ENCODE measurements around the gene PTPRG.

DNA sequence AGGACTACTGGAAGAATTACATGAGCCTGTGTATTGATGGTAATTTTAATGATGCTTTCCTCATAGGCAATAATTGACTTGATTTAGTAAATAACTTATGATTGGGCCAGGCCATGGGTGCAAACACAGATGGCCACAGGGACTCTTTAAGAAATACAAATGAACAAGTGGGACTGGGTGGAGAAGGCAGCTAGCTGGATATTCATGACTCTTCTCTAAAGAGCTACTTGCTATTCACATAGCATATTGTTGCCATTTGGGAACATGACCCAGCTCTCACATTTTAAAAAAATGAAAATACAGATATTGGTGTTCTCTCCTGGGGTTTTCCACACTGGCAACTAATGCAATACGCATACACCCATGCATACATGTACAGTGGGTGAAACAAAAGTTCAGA is 178.3 kb downstream of the PTPRG start:
- TF ChIP-seq, protein P1, sequence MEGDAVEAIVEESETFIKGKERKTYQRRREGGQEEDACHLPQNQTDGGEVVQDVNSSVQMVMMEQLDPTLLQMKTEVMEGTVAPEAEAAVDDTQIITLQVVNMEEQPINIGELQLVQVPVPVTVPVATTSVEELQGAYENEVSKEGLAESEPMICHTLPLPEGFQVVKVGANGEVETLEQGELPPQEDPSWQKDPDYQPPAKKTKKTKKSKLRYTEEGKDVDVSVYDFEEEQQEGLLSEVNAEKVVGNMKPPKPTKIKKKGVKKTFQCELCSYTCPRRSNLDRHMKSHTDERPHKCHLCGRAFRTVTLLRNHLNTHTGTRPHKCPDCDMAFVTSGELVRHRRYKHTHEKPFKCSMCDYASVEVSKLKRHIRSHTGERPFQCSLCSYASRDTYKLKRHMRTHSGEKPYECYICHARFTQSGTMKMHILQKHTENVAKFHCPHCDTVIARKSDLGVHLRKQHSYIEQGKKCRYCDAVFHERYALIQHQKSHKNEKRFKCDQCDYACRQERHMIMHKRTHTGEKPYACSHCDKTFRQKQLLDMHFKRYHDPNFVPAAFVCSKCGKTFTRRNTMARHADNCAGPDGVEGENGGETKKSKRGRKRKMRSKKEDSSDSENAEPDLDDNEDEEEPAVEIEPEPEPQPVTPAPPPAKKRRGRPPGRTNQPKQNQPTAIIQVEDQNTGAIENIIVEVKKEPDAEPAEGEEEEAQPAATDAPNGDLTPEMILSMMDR (conservative IDR thresholded peaks at IDR 0.05): no peak
- no peak for TF ChIP-seq ZFX (IDR thresholded peaks at IDR 0.05)
